WERI-Rb-1 (cell line): ENCODE data around the gene OR8B8.

Source experiments
- DNase-seq: peaks from one replicate; pipeline ENCODE4 v3.0.0-alpha.2; 2020
- H3K27ac ChIP-seq: fragments of 250-450 bp; sonication (Bioruptor Pico); 2 replicates; pipeline ENCODE4 v1.5.1; 2020; ENCODE audit warnings: mild to moderate bottlenecking, moderate library complexity
- H3K27me3 ChIP-seq: fragments of 250-450 bp; sonication (Bioruptor Pico); 2 replicates; pipeline ENCODE4 v1.5.1; 2021; ENCODE audit warnings: mild to moderate bottlenecking, low read depth, moderate library complexity; ENCODE audit not compliant: insufficient read depth, severe bottlenecking
- H3K36me3 ChIP-seq: fragments of 250-450 bp; sonication (Bioruptor Pico); 2 replicates; pipeline ENCODE4 v1.5.1; 2020; ENCODE audit warnings: mild to moderate bottlenecking, moderate library complexity
- H3K4me3 ChIP-seq: 2 replicates; pipeline ENCODE4 v1.5.1; 2011; ENCODE audit warnings: low read depth, mild to moderate bottlenecking, control low read depth, low read length
- H3K9me3 ChIP-seq: fragments of 250-450 bp; sonication (Bioruptor Pico); 2 replicates; pipeline ENCODE4 v1.5.1; 2021; ENCODE audit warnings: mild to moderate bottlenecking, moderate library complexity; ENCODE audit not compliant: severe bottlenecking
- CTCF ChIP-seq: IDR thresholded peaks from 2 replicates; pipeline ENCODE4 v1.5.1; 2011; ENCODE audit warnings: low read depth, mild to moderate bottlenecking, control low read depth, inconsistent platforms, low read length

The OR8B8 gene

GRCh38 chr11:124479561-124479960, 34.1 kb upstream of the OR8B8 start:
- Histone ChIP-seq H3K36me3 (no peaks in the 10 kb centered on the region), H3K4me3 (no peak overlapping the region), H3K27me3 (no peaks in the 10 kb centered on the region), H3K27ac (no peak overlapping the region), H3K9me3 (no peaks in the 10 kb centered on the region)
- DNase-seq: no peak
- no peak for TF ChIP-seq CTCF

GRCh38 chr11:124475265-124475664, 29.8 kb upstream of the OR8B8 start:
- peaks cover 2% of the 10 kb centered on the region for H3K27me3 ChIP-seq
- H3K4me3 ChIP-seq: no peak overlapping the region
- no peak for TF ChIP-seq CTCF
- no peaks in the 10 kb centered on the region for H3K9me3 ChIP-seq
- DNase-seq: no peak
- H3K36me3 ChIP-seq: no peaks in the 10 kb centered on the region
- H3K27ac ChIP-seq: no peak overlapping the region

GRCh38 chr11:124474779-124475178, 29.3 kb upstream of the OR8B8 start:
- H3K9me3 ChIP-seq: no peaks in the 10 kb centered on the region
- H3K36me3 ChIP-seq: no peaks in the 10 kb centered on the region
- H3K27ac ChIP-seq: no peak overlapping the region
- DNase-seq: no peak
- H3K27me3 ChIP-seq: peaks cover 2% of the 10 kb centered on the region
- H3K4me3 ChIP-seq: no peak overlapping the region
- no peak for TF ChIP-seq CTCF

- Histone ChIP-seq H3K27me3 (peaks cover 2% of the 10 kb centered on the region), H3K36me3 (no peaks in the 10 kb centered on the region), H3K27ac (no peak overlapping the region), H3K9me3 (no peaks in the 10 kb centered on the region), H3K4me3 (no peak overlapping the region)
- no peak for TF ChIP-seq CTCF
- DNase-seq: no peak
Observed at GRCh38 chr11:124474079-124474478, 28.6 kb upstream of the OR8B8 start.

- no peak for TF ChIP-seq CTCF
- Histone ChIP-seq H3K27ac (no peak overlapping the region), H3K36me3 (no peaks in the 10 kb centered on the region), H3K4me3 (no peak overlapping the region), H3K9me3 (no peaks in the 10 kb centered on the region), H3K27me3 (peaks cover 2% of the 10 kb centered on the region)
- no peak for DNase-seq
Observed at GRCh38 chr11:124473476-124473875, 28.0 kb upstream of the OR8B8 start.

GRCh38 chr11:124470561-124471227, 25.2 kb upstream of the OR8B8 start:
- no peaks in the 10 kb centered on the region for H3K9me3 ChIP-seq
- H3K27ac ChIP-seq: no peak overlapping the region
- no peak for DNase-seq
- no peaks in the 10 kb centered on the region for H3K36me3 ChIP-seq
- H3K27me3 ChIP-seq: peaks cover 2% of the 10 kb centered on the region
- H3K4me3 ChIP-seq: no peak overlapping the region
- TF ChIP-seq CTCF: no peak
